Jurkat, Clone E6-1 (cell line): ENCODE measurements around the gene TRAPPC2.
A peak's percentile ranks its signal among the peaks of the same experiment; 100 is the strongest.

ENCODE experiments used
- DNase-seq: peaks from one replicate; pipeline ENCODE4 v3.0.0-alpha.2; 2011; ENCODE audit warnings: low read depth, low spot score
- H3K4me3 ChIP-seq: 2 replicates; pipeline ENCODE4 v1.5.1; 2011; ENCODE audit warnings: mild to moderate bottlenecking, low read length, control low read depth, moderate library complexity

TRAPPC2 gene

GRCh38 chrX:13703135-13703534 is 31.3 kb downstream of the TRAPPC2 start:
- DNase-seq = no peak
- no peak overlapping the region for H3K4me3 ChIP-seq

GRCh38 chrX:13702111-13702789 is 32.2 kb downstream of the TRAPPC2 start:
- no peak overlapping the region for H3K4me3 ChIP-seq
- DNase-seq = no peak

GRCh38 chrX:13700380-13700779 is 34.0 kb downstream of the TRAPPC2 start:
- H3K4me3 ChIP-seq = no peak overlapping the region
- no peak for DNase-seq

- no peak for DNase-seq
- no peak overlapping the region for H3K4me3 ChIP-seq
Observed at GRCh38 chrX:13699183-13699826, 35.1 kb downstream of the TRAPPC2 start.

- no peak overlapping the region for H3K4me3 ChIP-seq
- DNase-seq = no peak
Observed at GRCh38 chrX:13698432-13698831, 36.0 kb downstream of the TRAPPC2 start.

GRCh38 chrX:13697976-13698375 is 36.4 kb downstream of the TRAPPC2 start:
- no peak overlapping the region for H3K4me3 ChIP-seq
- no peak for DNase-seq

GRCh38 chrX:13697455-13697854 is 37.0 kb downstream of the TRAPPC2 start:
- no peak overlapping the region for H3K4me3 ChIP-seq
- DNase-seq = no peak

GRCh38 chrX:13695601-13696115 is 38.8 kb downstream of the TRAPPC2 start:
- no peak overlapping the region for H3K4me3 ChIP-seq
- no peak for DNase-seq

GRCh38 chrX:13694983-13695382 is 39.4 kb downstream of the TRAPPC2 start:
- no peak for DNase-seq
- no peak overlapping the region for H3K4me3 ChIP-seq

- no peak for DNase-seq
- H3K4me3 ChIP-seq = no peak overlapping the region
Observed at GRCh38 chrX:13694359-13694758, 40.1 kb downstream of the TRAPPC2 start.

- H3K4me3 ChIP-seq = no peak overlapping the region
- no peak for DNase-seq
Observed at GRCh38 chrX:13693341-13693961, 41.0 kb downstream of the TRAPPC2 start.

- H3K4me3 ChIP-seq = no peak overlapping the region
- no peak for DNase-seq
Observed at GRCh38 chrX:13692771-13693231, 41.6 kb downstream of the TRAPPC2 start.

- no peak overlapping the region for H3K4me3 ChIP-seq
Observed at GRCh38 chrX:13691841-13692371, 42.5 kb downstream of the TRAPPC2 start.

GRCh38 chrX:13690836-13691235 is 43.6 kb downstream of the TRAPPC2 start:
- DNase-seq = no peak
- H3K4me3 ChIP-seq = no peak overlapping the region

More at GRCh38 chrX:13691841-13692371, 42.5 kb downstream of the TRAPPC2 start:
- no peak for DNase-seq

- no peak for DNase-seq
- H3K4me3 ChIP-seq = peak overlapping the region; percentile 74
Observed at GRCh38 chrX:13689741-13690211, 44.6 kb downstream of the TRAPPC2 start.

- DNase-seq = peak; percentile 31
- H3K4me3 ChIP-seq = peak within 1 kb of the TSS; percentile 74
Observed at GRCh38 chrX:13688958-13689740, 45.3 kb downstream of the TRAPPC2 start, which contains the start of gene RAB9A. Gene RAB9A (plus strand): TSS chrX:13689128. CDS start chrX:13708747, 19,619 bp downstream.

GRCh38 chrX:13688384-13688957 is 45.9 kb downstream of the TRAPPC2 start:
- no peak for DNase-seq
- peak overlapping the region; percentile 74 for H3K4me3 ChIP-seq

GRCh38 chrX:13687203-13687602 is 47.2 kb downstream of the TRAPPC2 start:
- H3K4me3 ChIP-seq = no peak overlapping the region
- DNase-seq = no peak
